ENCODE measurements around the gene PEX11B.

- TF ChIP-seq POLR2A (IDR thresholded peaks at IDR 0.05): no peak
- no peak for TF ChIP-seq CTCF (IDR thresholded peaks at IDR 0.05)
Measured at GRCh38 chr1:145952903-145953302, 34.4 kb upstream of the PEX11B start.

All from esophagus squamous epithelium (tissue), 4 donors.